Heart left ventricle (tissue), 16 donors: ENCODE data around the gene GALNT18. TPM values are rescaled to one million over a fixed set of nuclear protein-coding genes. Genes with fewer than 3 reads are reported as not detected.

ENCODE experiments used
- ATAC-seq, 4 donors: fragments of 200-7000 bp; cut with Tn5 transposase; one replicate each; pipeline ENCODE4 v1.9.1; 2020 to 2022; ENCODE audit warnings: moderate library complexity in 4 of 4, mild to moderate bottlenecking in 3 of 4, moderate number of reproducible peaks in 1 of 4
- DNase-seq, 5 donors: peaks; one replicate each; pipeline ENCODE4 v3.0.0-alpha.2; 2020
- H3K27ac ChIP-seq, 12 donors: fragments of 200-600 bp; sonication (generic) in 4 of 12; one replicate each; pipeline versions ENCODE4 v1.5.0 to v1.8.0; 2016 to 2022; ENCODE audit warnings: mild to moderate bottlenecking in 2 of 12
- H3K27me3 ChIP-seq, 9 donors: fragments of 200-600 bp; sonication (generic) in 2 of 9; one replicate each; pipeline versions ENCODE4 v1.5.1 to v1.8.0; 2016 to 2022; ENCODE audit warnings: mild to moderate bottlenecking in 3 of 9
- H3K36me3 ChIP-seq, 9 donors: fragments of 200-600 bp; sonication (generic) in 2 of 9; one replicate each; pipeline versions ENCODE4 v1.5.0 to v1.8.0; 2018 to 2022; ENCODE audit warnings: mild to moderate bottlenecking in 2 of 9
- H3K4me1 ChIP-seq, 12 donors: fragments of 200-600 bp; sonication (generic) in 4 of 12; one replicate each; pipeline versions ENCODE4 v1.5.0 to v1.8.0; 2016 to 2022; ENCODE audit warnings: mild to moderate bottlenecking in 3 of 12
- H3K4me3 ChIP-seq, 12 donors: fragments of 200-600 bp; sonication (generic) in 4 of 12; one replicate each; pipeline versions ENCODE4 v1.5.0 to v1.8.0; 2017 to 2022; ENCODE audit warnings: mild to moderate bottlenecking in 9 of 12, moderate library complexity in 4 of 12
- H3K9me3 ChIP-seq, 12 donors: fragments of 200-600 bp; sonication (generic) in 4 of 12; one replicate each; pipeline versions ENCODE4 v1.5.0 to v1.8.0; 2016 to 2022; ENCODE audit warnings: mild to moderate bottlenecking in 1 of 12
- POLR2A ChIP-seq, 2 donors: fragments of 450-650 bp; IDR thresholded peaks; one replicate each; pipeline ENCODE4 v1.6.1; 2017; ENCODE audit warnings: antibody characterized with exemption in 2 of 2, mild to moderate bottlenecking in 2 of 2, moderate library complexity in 2 of 2
- WGBS, 4 donors: extraction: QIAGEN DNeasy Blood & Tissue Kit in 2 of 4; methylation state at CpG; one replicate each; pipeline versions ENCODE4 v1.1.5 to v1.1.7; 2013 to 2018; 5-methylcytosine and 5-hydroxymethylcytosine counted together
- intact Hi-C, 10 donors: fragments of 100-400 bp; cut with DNase I; formaldehyde crosslinking; loops; one replicate each; pipeline versions ENCODE4 v1.11.1 to v1.14.2; 2022
- polyA plus RNA-seq, 2 donors: library from polyadenylated mRNA; stranded (reverse); fragments of 200-250 nt; gene quantifications; one replicate each; pipeline ENCODE4 v1.2.3, GENCODE V29; 2013
- total RNA-seq, 9 donors: library from RNA; depleted of rRNA in 2 of 9; stranded (reverse); fragments of >200 nt in 2 of 9; fragmentation: NEBNext Ultra II Directional in 3 of 9; extraction: Animal tissue kit (Norgen Biotek cat#: 25700) in 3 of 9; gene quantifications; one replicate each; pipeline versions ENCODE4 v1.1.0 to v1.2.4, GENCODE V29; 2016 to 2023
- TF ChIP-seq, protein P1 (sequence below), 12 donors: fragments of 200-600 bp; sonication (generic) in 4 of 12; IDR thresholded peaks; one replicate each; pipeline versions ENCODE4 v1.5.0 to v1.8.0; 2018 to 2022; ENCODE audit warnings: antibody characterized with exemption in 12 of 12, mild to moderate bottlenecking in 5 of 12
- donor health status: ischemic (EF 13 %, LVEDD 7.1; RV severe dilation, severe dysfunction).
- donor health status: healthy with polysubstance abuse.
- donor health status: DM: no; HTN: yes; CAD: no.
- donor health status: DM: no; HTN: no; CAD: no.
- donor health status: ischemic (EF 25% LVEDD 6.9; RV normal size, moderate dysfunction).
- donor health status: ischemic (EF 25% LVEDD 5.7; RV mildly dilated, moderate dysfunction).
- donor health status: healthy.
- donor health status: DM: yes; HTN: yes; CAD: no.
- donor health status: ischemic (EF 35%, LVEDD 5.7; RV mildly dilated, moderate dysfunction).
- donor health status: nonischemic (EF 11% LVEDD 7.7; RV severe dilation, severe dysfunction).
- donor health status: DM: yes; HTN: yes; CAD: no.
- donor health status: PGD.
- donor health status: ischemic (EF 29% LVEDD 5.4; RV normal size, mild dysfunction).
- donor health status: nonischemic (EF 23%, LVEDD 6.1; RV moderate dilation, normal function).

GALNT18 gene
- total and polyA plus RNA-seq, 11 donors = 9.0 to 31.8 (median 17.3) TPM

DNA sequence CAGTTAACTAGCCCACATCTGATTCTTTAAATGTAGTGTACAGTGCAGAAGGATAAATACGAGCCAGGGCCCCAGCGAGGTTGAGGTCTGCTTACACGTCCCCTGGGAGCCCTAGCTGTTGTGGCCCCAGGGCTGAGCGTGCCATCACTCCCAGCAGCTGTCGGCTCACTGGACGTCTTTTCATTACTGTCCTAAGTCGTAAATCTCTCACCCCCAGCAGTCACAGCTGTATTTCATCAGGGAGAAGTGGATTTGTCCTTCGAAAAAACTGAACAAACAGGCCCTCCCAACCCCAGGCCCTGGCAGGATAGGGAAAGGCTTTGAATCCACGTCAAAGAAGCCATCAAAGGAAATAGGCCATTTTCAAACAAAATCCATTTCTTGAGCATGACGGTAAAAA lies 158.4 kb downstream of the GALNT18 start:
- Histone ChIP-seq H3K4me1 (peaks cover 0 to 53% (median 19%) of the 10 kb centered on the region in 12 donors), H3K27me3 (no peaks in the 10 kb centered on the region), H3K4me3 (no peak overlapping the region), H3K36me3 (no peaks in the 10 kb centered on the region), H3K9me3 (peaks cover 0 to 4% (median 0%) of the 10 kb centered on the region in 12 donors), H3K27ac (peak overlapping the region in 1 of 12 donors; percentile 52)
- intact Hi-C loops = loop anchor here in 1 of 10 donors (5.0 kb wide), 1 partner anchor 69 kb away; no protein-coding TSS in a partner anchor
- DNase-seq (peak in 1 of 5 donors; percentile 55), ATAC-seq (no peak)
- WGBS, 4 donors = 68 to 82% (median 76%) methylated on average over 10 of the region's 10 CpGs
- no peak for TF ChIP-seq POLR2A (IDR thresholded peaks at IDR 0.05)
- TF ChIP-seq, protein P1, sequence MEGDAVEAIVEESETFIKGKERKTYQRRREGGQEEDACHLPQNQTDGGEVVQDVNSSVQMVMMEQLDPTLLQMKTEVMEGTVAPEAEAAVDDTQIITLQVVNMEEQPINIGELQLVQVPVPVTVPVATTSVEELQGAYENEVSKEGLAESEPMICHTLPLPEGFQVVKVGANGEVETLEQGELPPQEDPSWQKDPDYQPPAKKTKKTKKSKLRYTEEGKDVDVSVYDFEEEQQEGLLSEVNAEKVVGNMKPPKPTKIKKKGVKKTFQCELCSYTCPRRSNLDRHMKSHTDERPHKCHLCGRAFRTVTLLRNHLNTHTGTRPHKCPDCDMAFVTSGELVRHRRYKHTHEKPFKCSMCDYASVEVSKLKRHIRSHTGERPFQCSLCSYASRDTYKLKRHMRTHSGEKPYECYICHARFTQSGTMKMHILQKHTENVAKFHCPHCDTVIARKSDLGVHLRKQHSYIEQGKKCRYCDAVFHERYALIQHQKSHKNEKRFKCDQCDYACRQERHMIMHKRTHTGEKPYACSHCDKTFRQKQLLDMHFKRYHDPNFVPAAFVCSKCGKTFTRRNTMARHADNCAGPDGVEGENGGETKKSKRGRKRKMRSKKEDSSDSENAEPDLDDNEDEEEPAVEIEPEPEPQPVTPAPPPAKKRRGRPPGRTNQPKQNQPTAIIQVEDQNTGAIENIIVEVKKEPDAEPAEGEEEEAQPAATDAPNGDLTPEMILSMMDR (IDR thresholded peaks at IDR 0.05) = no peak

DNA sequence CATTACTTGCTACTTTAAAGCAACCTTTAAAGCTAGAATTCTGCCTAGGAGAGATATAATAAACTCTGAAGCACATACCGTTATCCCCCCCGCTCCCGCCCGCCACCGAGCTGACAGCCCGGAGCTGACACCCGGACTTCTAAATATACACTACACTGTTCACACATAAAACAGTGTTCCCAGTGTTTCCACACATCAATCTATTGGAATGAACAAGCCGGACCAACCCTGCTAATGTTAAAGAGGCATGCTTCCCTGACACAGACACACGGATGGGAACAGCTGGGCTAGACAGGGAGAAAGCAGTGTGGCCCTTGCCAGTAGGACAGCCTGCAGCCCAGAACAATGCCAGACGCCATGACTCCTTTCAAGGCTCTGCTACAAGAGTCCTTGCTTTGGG lies 160.3 kb downstream of the GALNT18 start:
- DNase-seq (peak in 4 of 5 donors; percentile 28 to 62 (median 42)), ATAC-seq (peak; percentile 84 to 90 (median 87))
- Histone ChIP-seq H3K9me3 (peaks cover 0 to 4% (median 0%) of the 10 kb centered on the region in 12 donors), H3K27ac (peak overlapping the region in 9 of 12 donors; percentile 15 to 74 (median 59)), H3K27me3 (no peaks in the 10 kb centered on the region), H3K4me1 (peaks cover 0 to 53% (median 19%) of the 10 kb centered on the region in 12 donors), H3K36me3 (no peaks in the 10 kb centered on the region), H3K4me3 (no peak overlapping the region)
- 25 to 53% (median 26%) methylated on average over 10 of the region's 10 CpGs for WGBS, 4 donors
- TF ChIP-seq, protein P1 (IDR thresholded peaks at IDR 0.05) = no peak
- TF ChIP-seq POLR2A (IDR thresholded peaks at IDR 0.05) = no peak
- intact Hi-C loops = loop anchor here in 1 of 10 donors (5.0 kb wide), 1 partner anchor 71 kb away; no protein-coding TSS in a partner anchor

DNA sequence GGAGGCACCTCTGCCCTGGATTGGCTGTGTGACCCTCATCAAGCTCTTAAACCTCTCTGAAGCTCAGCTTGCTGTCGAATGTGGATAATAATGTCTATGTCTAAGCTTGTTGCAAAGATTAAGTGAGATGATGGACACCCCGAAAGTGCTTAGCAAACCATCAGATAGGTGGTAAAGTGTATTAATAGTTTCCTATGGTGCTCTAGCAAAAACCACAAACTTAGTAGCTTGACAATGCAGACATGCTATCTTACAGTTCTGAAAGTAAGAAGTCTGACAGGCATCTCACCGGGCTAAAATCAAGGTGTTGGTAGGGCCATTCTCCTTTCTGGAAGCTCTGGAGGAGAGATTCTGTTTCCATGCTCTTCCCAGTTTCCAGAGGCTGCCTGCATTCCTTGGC lies 162.2 kb downstream of the GALNT18 start:
- Histone ChIP-seq H3K4me3 (no peak overlapping the region), H3K36me3 (no peaks in the 10 kb centered on the region), H3K27me3 (no peaks in the 10 kb centered on the region), H3K4me1 (peaks cover 0 to 45% (median 19%) of the 10 kb centered on the region in 12 donors), H3K27ac (no peak overlapping the region), H3K9me3 (peaks cover 0 to 4% (median 0%) of the 10 kb centered on the region in 12 donors)
- intact Hi-C loops = no loop called here
- no peak for ATAC-seq
- DNase-seq = no peak
- WGBS, 4 donors = 92 to 99% (median 97%) methylated on average over 3 of the region's 3 CpGs
- TF ChIP-seq, protein P1 (IDR thresholded peaks at IDR 0.05) = no peak

DNA sequence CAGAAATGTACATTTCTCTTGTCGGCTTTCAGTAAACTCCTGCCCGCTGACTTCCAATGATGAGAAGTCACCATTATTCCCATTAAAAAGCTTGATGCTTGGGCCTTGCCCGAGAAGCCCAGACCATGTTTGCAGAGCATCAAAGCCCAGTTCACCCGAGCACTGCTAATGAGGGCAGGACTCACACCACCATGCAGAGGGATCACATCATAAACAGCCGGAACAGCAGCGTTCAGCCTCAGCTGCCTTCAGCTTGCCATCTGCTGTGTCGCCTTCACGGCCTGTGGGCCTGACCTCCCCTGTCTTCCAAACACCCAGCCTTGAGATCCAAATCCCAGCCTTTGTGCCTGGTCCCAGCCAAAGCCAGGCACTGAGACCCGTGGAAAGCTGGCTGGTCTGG lies 163.3 kb downstream of the GALNT18 start:
- peaks cover 0 to 4% (median 0%) of the 10 kb centered on the region in 12 donors for H3K9me3 ChIP-seq
- H3K27me3 ChIP-seq = no peaks in the 10 kb centered on the region
- 95 to 98% (median 96%) methylated on average over 9 of the region's 9 CpGs for WGBS, 4 donors
- intact Hi-C loops = no loop called here
- H3K36me3 ChIP-seq = no peaks in the 10 kb centered on the region
- ATAC-seq (no peak), DNase-seq (no peak)
- H3K4me1 ChIP-seq = peaks cover 0 to 45% (median 19%) of the 10 kb centered on the region in 12 donors
- H3K4me3 ChIP-seq = no peak overlapping the region
- no peak overlapping the region for H3K27ac ChIP-seq
- no peak for TF ChIP-seq POLR2A (IDR thresholded peaks at IDR 0.05)
- TF ChIP-seq, protein P1 (IDR thresholded peaks at IDR 0.05) = no peak
